GM18508 (cell line): ENCODE data around the gene TMEM255B.
"Not testable (repeated sequence)": the region's sequence is repeated elsewhere in the genome, so short reads cannot be mapped to it uniquely, and the experiment has no call there.

Experiments used
- ATAC-seq: cut with Tn5 transposase; IDR thresholded peaks from one replicate; pipeline ENCODE4 v1.9.1; 2021; ENCODE audit warnings: moderate number of reproducible peaks; ENCODE audit not compliant: insufficient read depth, unreplicated experiment

Gene TMEM255B

DNA sequence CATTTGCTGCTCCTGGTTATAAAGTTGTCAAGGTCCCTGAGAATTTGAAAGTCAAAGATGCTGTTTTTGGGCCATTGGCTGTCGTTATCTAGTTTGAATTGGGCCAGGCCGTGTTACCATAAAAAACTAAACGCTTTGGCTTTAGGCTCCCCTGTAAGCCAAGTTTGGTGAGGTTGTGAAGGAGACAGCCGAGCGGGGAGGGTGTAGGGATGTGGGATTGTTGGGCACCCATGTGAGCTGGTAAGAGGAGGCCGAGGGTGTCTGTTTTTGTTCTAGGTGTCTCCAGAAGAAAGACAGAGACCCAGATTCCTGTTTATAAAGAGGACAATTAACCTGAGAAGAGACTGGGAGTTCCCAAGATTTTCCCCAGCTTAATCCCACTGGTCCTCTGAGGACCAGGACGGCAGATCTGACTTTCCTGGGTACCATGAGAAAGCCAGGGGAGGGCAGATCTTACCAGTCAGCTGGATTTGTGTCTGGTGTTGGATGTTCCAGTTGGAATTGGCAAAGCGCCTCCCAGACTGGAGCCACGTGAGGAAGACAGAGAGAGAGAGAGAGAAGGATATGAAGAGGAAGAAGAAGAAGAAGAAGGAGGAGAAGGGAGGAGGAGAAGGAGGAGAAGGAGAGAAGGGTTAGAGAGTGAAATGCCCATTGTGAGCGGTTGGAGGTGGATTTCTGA is 25.1 kb downstream of the TMEM255B start:
- ATAC-seq: no peak

DNA sequence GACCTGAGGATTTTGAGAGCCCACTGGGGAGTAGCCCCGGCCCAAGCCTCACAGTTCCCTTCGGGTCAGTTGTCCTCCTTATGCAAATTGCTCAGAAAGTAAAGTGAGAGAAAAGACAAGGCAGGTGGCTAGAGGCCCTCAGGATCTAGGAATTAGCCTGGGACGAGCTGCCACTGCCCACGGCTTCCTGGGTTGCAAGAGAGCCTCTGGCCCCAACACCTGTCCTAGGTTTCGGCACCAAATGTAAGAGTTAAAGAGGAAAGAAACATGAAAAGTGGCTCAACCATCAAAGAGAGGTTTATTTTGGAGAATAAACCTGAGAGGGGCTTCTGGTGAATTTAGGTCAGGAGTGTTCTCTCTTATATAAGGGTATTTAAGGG is 25.6 kb downstream of the TMEM255B start:
- ATAC-seq: no peak

DNA sequence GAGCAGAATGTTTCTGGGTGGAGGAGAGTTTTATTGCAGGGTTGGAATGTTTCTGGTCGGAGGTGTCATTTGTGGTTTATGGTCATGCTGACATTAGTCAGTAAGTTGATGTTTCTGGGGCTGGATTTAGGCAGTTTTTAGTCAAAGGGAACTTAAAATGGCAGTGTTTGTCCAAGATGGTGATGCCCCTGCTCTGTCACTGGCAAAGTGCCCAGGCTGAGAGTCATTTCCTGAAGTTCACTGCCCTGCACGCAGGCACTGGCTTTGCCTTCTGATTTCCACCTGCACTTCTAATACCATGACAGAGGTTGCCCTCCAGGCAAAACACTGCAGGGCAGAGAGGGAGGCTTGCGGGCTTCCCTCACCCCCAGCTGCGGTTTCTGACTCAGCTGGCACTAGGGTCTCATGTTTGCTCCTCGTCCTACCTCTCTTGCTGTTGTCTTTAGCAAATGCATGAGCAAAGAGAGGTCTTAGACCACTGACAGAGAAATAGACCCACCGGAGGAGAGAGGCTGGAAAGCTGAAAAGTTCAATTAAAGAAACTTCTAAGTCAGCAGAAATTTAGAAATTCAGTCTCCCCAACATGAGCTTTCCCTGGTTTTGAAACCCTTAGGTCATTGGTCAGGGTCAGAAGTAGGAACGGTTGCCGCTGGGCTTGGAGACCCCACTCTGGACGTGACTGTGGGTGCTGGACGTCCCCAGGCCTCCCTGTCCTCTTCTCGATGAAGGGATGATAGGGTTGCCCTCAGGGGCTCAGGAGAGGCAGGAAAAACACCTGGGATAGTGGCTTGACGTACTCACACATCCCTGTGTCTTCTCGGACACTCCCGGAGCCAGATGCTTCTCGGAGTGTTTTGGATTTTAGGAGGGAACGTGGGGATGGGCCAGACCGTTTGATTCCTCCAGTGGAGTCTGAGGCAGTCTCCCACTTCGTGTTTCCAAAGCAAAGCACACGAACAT is 26.3 kb downstream of the TMEM255B start:
- ATAC-seq: no peak

DNA sequence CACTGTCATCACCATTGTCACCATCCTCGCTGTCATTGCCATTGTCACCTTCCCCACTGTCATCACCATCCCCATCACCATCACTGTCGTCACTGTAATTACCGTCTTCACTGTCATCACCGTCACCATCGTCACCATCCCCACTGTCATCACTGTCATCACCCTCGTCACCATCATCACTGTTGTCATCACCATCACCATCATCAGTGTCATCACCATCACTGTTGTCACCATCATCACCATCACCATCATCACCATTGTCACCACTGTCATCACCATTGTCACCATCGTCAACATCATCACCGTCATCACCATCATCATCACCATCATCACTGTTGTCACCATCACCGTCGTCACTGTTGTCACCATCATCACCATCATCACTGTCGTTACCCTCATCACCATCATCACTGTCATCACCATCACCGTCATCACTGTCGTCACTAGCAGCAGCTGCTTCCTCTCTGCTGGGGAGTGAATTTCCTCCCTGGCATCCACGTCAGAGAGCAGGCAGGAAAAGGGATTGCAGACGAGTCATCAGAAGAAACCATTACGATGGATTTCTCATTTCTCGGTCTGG is 27.3 kb downstream of the TMEM255B start:
- no peak for ATAC-seq

DNA sequence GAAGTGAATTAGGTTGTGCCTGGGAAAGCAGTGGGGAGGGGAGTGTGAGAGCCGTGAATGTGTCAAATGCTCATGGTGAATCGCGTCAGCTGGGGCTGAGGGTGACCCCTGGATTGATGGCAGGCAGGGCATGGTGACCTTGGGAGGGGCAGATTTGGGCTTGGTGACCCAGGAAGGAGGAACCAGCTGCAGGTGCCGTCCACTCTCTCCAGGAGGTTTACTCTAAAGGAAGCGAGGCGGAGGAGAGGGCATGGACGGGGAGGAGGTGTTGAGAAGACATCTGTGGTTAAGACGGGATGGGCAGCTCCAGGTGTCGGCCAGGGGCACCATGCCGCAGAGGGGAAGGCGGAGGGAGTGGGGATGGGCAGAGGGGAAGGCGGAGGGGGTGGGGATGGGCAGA is 28.7 kb downstream of the TMEM255B start:
- ATAC-seq: no peak

DNA sequence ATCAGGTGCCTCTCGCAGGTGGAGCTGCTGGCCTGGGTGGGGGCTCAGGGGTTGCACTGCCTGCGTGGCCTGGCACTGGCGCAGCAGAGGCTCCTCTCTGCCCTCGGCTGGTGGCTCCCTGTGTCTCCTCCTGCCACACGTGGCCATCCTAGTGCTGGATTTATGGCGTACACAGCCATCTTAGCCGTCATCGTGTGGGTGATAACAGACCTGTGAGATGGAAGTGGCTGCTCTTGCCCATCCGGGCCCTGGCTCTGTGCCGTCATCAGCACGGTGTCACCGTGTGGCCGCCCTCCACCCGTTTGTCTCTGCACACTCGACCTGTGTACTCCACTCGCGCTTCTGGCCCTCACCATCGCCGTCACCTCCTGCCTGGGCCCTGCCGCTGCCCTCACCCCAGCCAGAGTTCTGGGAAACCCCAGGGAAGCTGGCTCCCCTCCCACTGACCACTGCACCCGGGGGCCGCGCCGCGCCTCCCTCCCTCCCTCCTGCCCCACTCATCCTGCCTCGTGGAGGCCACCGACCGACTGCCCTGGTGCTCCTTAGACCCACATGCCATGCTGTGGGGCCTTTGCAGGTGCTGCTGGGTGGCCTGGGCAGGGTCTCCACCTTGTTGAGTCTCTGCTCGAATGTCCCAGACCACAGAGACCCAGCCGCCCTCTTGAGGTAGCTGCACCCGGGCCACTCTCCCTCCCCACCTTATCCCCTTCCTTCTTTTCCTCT is 29.5 kb downstream of the TMEM255B start:
- no peak for ATAC-seq

DNA sequence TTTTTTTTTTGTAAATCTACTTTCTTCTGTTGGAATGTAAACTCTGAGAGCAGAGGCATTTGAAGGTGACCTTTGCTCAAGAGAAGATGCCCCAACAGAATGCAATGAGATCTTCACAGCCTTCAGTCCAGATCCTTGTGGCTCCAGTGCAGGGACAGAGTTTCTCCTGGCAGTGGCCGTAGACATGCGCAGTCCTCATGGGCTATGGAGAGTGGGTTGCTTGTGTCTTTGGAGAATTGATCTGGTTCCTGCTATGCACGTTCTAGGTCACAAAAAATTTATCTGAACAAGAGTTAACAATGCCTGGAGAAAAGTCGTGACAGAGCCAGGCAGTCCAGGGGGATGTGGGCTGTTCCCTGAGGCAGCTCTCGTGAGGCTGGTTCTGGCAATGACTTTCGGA is 30.1 kb downstream of the TMEM255B start:
- ATAC-seq: no peak

DNA sequence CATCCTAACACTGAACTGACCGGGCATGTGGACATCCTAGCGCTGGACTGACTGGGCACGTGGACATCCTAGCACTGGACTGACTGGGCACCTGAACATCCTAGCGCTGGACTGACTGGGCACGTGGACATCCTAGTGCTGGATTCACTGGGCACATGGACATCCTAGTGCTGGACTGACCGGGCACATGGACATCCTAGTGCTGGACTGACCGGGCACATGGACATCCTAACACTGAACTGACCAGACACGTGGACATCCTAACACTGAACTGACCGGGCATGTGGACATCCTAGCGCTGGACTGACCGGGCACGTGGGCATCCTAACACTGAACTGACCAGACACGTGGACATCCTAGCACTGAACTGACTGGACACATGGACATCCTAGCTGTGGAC is 30.9 kb downstream of the TMEM255B start:
- not testable (repeated sequence) for ATAC-seq

DNA sequence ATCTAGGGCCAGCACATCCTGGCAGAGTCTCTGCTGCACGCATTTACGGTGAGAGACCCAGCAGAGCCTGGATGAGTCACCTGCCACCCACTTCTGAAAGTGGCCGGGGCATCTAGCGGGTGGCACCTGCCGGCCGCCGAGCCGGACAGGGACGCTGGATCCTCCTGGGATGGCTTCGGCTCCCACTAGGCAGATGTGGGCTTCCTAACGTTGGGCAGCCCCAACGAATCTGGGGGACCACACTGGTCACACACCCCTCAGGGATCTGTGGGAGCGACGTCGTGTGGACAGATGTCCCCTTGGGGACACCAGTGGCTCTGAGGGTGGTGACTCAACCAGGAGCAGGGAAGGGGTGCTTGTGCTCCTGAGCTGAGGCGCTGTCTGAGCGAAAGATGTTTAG is 32.2 kb downstream of the TMEM255B start:
- no peak for ATAC-seq

DNA sequence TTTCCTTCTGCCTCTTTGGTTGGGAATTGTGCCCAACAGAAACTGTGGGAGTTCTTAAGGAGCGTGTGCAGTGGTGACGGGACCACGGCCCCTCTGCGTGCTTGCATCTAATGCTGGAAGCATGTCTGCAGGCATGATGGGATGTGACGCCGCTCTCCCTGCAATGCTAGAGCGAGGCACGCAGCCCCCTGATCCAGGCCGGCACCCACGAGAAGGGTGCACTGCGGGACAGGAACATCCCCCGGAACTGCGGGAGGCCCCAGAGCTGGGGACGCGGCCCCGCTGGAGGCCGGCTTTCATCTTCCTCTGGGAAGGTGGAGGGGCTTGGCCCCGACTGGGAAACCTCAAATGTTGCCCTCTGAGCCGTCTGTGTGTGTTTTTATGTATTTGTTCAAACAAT is 32.7 kb downstream of the TMEM255B start:
- ATAC-seq: no peak

DNA sequence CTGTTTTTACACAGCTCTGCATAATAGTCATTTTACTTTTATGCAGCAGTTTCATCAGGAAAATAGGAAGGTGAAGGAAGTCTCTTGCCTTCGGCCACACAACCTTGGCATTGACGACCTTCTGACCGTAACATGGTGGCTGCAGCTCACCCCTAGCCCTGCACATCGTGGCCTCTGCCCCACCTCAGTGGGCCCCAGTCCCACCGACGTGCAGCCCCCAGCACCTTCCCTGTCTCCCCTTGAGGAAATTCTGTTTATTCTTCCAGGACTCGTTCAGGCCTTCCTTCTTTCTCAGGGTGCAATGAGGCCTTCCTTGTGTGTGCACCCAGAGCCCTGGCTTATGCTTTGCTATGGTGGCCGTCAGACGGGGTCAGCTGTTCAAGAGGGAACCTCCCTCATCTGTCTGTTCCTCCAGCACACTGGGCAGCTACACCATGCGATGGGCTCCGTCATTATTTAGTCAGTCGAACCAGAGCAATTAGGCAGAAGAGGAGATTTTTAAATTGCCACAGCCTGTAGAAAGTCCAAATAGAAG is 33.3 kb downstream of the TMEM255B start:
- ATAC-seq: no peak

DNA sequence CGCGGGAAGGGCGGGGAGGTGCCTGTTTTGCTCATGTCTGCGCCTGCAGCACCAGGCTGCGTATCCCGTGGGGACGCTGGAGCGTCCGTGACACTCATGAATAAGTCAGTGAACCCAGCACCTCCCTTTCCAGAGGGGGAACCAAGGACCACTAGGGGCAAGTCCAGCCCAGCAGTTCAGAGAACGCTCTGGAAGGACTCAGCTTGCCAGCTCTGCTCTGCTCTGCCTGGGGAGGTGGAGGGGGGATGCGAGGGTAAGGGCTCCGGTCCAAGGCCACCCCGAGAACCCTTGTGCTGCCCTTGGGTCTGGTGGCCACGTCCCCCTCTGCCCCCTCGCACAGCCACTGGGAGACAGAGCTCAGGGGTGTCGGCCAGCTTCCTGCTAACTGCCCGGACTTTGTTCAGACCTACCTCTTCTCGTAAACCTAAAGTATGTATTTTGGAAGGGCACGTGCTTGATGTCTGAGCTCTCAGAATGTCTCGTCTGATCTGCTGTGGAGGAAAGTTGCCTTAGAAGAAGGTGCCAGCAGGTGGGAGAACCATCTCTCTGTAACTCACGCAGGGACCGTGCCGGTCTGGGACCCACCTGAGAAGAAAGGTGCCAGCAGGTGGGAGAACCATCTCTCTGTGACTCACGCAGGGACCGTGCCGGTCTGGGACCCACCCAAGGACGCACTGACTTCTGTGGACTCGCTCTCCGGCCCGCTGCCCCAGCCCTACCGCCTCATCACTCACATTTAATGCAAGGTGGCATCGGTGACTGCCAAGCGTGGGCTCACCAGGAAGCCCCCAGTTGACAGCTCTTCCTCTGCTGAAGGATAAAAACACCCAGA is 34.1 kb downstream of the TMEM255B start:
- ATAC-seq: no peak

DNA sequence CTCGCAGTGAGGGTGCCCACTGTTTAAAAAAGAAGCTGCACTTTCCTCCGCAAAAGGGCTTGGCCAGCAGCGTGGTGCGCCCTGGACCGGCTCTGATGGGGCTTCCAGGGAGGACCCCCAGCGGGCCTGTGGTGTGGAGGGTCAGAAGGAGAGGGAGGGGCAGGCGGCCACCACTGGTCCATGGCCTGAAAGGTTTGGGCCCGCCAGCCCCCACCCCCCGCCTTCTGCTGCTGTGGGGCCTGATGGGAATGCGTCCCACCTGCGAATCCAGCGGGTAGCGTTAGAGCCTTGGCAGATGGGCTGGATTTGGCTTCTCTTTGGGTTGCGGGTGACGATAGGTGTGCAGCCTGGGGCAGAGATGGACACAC is 34.7 kb downstream of the TMEM255B start:
- ATAC-seq: no peak

DNA sequence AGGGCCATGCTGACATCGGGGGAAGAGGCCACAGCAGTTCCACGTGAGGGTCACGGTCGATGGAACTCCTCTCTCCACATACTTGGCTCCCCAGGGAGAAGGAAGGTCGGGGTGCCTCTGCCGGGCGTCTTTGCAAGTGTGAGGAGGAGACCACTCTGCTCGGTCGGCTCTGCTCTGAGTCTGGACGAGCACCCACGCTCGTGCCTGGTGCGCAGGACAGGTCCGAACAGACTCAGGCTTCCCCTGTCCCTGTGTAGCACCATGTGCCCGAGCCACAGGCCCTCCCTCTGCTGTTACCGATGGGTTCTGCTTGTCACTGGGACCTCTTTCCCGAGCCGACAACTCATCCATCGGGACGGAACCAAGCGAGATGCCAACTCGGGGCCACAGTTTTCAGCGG is 35.1 kb downstream of the TMEM255B start:
- ATAC-seq: no peak

DNA sequence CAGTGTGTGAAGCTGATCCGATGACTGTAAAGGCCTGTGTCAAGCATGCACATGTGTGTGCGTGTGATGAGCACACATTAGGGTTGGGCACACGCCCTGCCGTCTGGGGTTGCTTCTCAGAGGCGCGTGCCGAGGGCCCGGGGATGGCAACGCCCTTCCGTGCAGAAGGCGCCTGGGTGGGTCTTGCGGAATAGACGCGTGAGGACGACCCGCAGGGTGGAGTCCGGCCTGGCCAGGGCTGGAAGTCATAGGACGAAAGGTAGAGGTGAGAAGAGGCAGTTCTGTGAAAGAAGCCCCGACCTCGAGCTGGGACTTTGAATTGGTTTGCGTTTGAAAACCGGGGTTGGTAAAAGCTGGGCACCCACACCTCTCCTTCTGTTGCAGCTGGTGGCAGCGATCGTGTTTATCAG is 35.7 kb downstream of the TMEM255B start:
- ATAC-seq: no peak

DNA sequence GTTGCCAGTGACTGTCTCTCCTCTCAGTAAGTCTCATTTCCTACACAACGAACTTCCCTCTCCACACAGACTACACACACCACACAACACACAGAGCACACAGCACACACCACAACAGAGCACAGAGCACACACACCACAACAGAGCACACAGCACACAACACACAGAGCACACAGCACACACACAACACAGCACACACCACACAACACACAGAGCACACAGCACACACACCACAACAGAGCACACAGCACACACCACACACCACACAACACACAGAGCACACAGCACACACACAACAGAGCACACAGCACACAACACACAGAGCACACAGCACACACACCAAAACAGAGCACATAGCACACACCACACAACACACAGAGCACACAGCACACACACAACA is 36.3 kb downstream of the TMEM255B start:
- ATAC-seq: not testable (repeated sequence)

DNA sequence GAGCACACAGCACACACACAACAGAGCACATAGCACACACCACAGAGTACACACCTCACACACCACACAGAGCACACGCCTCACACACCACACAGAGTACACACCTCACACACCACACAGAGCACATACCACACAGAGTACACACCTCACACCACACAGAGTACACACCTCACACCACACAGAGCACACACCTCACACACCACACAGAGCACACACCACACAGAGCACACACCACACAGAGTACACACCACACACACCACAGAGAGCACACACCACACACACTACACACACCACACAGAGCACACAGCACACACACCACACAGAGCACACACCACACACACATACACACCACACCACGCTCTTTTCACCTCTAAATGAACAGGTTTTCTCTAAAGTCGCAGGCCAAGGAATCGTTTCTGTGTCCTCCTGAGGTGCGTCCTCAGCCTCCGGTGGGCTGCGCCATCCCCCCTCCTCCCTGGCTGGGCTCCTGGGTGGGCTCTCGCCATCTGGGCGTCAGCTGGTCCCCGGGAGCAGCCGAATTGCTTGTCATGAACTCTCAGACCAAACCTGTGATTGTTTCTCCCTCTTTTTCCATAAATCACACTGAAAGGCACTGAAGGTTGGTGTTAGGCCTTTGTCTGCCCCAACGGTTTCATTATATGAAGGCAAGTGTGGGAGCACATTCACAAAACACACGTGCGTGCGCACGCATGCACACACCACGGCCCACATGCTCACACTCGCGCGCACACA is 37.4 kb downstream of the TMEM255B start:
- ATAC-seq: no peak

DNA sequence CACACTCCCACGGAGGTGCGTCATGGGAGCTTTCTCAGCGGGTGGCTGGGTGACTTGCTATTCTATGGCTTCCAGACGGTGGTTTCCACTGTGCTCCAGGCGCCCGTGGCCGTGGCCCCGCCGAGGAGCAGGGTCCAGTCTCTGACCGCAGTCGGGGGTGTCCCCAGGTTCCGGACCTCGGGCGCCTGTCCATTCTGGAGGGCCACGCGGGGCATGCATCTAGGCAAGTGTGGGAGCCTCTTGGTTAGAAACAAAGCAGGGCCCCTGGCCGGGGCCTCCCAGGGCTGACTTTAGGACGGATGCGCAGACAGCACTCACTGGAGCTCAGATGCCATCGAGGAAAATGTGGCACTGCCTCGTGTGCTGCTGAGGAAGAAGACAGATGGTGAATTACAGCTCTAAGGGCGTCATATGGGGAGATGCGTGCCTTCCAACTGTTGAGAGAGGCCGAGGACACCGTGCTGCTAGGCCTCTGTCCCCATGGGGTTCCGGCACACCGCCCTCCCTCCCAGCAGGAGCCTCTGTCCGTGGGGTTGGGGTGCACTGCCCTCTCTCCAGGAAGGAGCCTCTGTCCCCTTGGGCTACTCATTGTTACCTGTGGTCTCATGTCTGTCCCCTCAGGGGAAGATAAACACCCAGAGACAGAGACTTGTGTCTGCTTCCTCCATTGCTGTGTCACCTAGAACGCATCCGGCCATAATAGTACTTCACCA is 38.1 kb downstream of the TMEM255B start:
- no peak for ATAC-seq
